Activated CD4-positive, alpha-beta T cell treated with anti-CD3 and anti-CD28 coated beads for 48 hours (primary cell): ENCODE results near the gene NSD2.
"Not testable (repeated sequence)": the region's sequence is repeated elsewhere in the genome, so short reads cannot be mapped to it uniquely, and the experiment has no call there.

Source experiments
- DNase-seq: peaks from one replicate; pipeline ENCODE4 v3.0.0-alpha.2; 2020

The NSD2 gene

DNA sequence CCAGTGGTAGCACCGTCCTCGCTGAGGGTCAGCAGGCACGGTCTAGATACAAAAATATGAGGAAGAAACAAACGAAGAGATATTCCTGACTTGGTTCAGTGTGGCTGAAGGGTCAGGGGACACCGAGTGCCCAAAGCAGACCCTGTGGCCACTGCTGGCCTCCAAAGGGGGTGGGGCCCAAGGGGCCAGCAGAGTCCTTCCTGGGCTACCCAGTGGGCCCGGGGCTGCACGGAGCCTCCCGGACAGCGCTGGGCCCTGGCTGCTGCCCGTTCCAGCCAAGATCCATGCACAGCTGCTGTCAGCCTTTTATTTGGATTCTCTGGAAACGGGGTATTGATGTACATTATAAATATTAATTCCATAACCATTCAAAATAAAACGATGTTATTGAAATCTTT, 117.1 kb downstream of the NSD2 start:
- no peak for DNase-seq

- no peak for DNase-seq
Observed at GRCh38 chr4:1989533-1990347, 118.5 kb downstream of the NSD2 start.

GRCh38 chr4:1990348-1990645, 119.1 kb downstream of the NSD2 start:
- DNase-seq = no peak

DNA sequence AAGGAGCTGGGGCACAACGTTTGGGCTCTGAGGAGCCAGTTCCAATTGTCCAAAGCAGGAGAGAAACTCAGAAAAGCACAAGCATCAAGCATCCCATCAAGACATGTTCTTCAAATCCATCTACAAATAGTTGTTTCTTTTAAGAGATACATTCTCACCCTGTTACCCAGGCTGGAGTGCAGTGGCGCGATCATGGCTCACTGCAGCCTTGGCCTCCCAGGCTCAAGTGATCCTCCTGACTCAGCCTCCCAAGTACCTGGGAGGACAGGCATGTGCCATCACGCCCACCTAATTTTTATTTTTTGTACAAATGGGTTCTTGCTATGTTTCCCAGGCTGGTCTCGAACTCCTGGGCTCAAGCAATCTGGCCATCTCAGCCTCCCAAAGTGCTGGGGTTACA, 119.5 kb downstream of the NSD2 start:
- DNase-seq = no peak

DNA sequence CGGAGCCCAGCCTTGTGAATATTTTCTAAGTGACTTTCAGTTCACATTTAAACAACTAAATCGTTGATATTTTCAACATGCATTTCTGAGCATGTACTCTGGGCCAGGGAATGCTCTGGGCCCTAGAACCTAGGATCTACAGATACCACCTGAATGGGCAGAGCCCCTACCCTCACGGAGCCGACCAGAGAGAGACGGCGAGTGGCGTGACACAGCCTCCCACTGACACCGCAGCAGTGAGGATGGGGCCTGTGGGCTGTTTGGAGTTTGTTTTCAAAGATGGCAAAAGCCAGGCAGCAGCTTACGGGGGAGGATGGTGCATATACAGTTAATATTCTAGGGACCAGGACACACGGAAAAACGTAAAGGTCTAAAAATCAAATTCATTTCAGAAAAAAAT, 119.9 kb downstream of the NSD2 start:
- DNase-seq = no peak

DNA sequence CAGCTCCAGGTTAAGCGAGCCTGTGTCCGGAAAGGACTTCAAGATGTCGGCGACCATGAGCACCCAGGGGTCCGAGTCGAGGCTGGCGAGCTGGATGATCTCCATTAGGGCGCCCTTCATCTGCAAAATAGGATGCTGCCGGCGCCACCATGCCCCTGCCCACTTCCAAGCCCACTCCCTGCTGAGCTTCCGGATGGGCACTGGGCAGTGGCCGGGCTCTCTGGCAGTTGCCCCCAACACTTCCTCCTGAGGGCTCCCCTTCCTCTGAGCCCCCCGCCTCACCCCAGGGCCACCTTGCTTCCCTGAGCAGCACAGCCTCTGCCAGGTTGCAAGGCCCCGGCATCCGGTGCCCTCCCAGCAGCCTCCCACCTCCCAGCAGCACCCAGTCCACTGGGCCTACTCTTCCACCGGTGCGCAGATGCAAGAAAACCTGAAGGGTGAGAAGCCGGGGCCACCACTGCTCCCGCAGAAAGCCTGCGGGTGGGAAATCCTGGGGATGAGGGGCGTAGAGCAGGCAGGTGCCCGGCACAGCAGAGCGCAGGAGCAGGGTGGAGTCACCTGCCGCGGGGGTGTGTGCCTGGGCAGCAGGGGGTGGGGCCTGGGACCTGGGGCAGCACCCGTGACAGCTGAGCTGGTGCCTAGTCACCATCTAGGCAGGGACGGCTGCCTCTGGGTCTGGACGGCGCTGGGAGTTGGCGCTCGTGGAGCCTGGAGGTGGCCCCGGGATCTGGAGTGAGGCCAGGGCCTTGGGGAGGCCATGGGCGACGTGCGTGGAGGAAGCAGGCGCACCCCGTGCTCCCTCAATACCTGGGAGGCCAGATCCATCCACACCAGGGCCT, 120.6 kb downstream of the NSD2 start:
- DNase-seq = no peak

DNA sequence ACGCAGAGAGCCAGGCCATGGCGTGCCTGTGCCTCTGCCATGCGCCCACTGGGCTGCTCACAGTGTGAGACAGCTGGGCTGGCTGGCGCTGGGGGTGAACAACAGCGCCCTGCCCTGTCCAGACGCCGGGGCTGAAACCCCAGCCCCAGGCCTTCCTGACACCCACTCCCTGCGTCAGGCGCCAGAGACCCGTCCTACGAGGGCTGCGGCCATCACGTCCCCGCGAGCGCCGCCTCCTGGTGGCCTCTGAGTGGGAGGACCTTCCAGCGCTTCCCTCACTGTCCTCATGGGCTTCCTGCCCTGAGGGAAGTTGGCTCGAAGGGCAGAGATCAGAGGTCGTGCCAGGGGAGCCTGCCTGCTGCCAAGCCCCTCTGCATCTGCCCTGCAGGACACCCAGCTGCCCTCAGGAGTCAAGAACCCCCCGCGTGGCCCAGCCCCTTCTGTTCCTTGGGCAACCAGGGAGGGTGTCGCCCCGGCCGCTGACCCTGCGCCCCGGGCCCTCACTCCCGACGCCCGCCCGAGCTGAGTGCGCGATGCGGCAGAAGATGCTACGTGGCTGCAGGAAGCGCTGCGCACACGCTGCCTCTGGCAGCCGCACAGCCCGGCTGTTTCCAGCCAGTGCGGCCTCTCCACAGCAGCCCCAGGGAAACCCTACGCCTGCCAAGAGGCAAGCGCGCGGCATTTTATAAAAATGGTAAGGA, 121.4 kb downstream of the NSD2 start:
- no peak for DNase-seq

GRCh38 chr4:1993169-1993516, 122.0 kb downstream of the NSD2 start:
- DNase-seq = no peak

GRCh38 chr4:1993718-1994516, 122.7 kb downstream of the NSD2 start:
- not testable (repeated sequence) for DNase-seq

GRCh38 chr4:1994938-1995337, 123.7 kb downstream of the NSD2 start:
- no peak for DNase-seq

DNA sequence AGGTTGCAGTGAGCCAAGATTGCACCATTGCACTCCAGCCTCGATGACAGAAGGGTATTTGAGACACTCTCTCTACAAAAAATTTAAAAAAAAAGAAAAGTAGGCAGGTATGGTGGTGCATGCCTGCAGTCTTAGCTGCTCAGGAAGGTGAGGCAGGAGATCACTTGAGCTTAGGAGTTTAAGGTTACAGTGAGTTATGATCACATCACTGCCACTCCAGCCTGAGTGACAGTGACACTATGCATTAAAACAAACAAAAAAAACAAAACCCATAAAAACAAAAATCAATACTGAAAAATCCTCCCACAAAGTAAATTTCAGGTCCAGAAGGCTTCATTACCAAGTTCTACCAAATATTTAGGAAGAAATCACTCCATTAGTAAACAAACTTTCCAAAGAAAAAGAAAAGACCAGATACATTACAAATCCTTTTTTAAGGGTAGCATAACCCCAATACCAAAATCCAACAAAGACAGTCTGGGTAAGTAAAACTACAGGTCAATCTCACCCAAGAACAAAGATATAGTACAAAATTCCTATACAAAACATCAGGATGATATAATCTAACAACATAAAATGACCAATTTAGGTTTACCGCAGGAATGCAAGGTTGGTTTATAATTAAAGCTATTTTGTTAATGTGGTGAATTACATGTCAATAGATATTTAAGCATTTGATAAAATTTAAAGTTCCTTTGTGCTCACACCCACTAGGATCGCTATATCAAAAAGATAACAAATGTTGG, 125.8 kb downstream of the NSD2 start:
- DNase-seq = no peak

- no peak for DNase-seq
Observed at GRCh38 chr4:1997712-1998111, 126.5 kb downstream of the NSD2 start.

DNA sequence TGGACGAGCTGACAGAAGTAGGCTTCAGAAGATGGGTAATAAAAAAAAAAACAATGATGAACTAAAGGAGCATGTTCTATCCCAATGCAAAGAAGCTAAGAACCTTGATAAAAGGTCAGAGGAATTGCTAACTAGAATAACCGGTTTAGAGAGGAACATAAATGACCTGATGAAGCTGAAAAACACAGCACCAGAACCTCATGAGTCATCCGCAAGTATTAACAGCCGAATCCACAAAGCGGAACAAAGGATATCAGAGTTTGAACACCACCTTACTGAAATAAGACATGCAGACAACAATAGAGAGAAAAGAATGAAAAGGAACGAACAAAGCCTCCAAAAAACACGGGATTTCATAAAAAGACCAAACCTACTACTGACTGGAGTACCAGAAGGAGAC, 127.1 kb downstream of the NSD2 start:
- DNase-seq = no peak

- not testable (repeated sequence) for DNase-seq
Observed at GRCh38 chr4:1999308-1999707, 128.1 kb downstream of the NSD2 start.

DNA sequence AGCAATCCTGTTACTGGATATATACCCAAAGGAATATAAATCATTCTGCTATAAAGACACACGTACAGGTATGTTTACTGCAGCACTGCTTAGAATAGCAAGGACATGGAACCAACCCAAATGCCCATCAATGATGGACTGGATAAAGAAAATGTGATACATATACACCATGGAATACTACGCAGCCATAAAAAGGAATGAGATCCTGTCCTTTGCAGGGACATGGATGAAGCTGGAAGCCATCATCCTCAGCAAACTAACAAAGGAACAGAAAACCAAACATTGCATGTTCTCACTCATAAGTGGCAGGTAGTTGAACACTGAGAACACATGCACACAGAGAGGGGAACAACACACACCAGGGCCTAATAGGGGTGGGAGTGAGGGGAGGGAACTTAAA, 132.2 kb downstream of the NSD2 start:
- not testable (repeated sequence) for DNase-seq

GRCh38 chr4:2006367-2006766, 135.2 kb downstream of the NSD2 start:
- DNase-seq = no peak

DNA sequence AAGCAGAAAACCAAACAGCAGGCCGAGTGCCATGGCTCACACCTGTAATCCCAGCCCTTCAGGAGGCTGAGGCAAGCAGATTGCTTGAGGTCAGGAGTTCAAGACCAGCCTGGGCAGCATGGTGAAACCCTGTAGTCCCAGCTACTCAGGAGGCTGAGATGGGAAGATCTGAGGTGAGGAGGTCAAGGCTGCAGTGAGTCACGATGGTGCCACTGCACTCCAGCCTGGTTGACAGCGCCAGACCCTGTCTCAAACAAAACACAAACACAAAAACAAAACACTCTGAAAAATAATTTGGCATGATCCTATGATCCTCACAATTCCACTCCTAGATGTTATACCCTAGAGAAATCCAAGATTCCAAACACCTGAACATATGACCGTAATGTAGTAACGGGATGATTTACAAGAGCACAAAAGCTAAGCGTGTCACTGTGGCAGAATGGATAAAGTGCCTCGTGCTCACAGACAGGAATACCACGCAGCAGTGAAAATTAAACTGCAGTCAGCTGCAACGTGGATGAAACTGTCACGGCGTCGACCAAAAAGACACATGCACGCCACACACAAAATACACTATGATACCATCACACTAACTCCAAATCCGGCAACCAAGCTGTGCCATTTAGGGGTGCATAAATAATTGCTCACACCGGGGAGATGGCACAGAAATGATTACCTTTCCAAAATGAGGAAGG, 135.9 kb downstream of the NSD2 start:
- no peak for DNase-seq

- DNase-seq = no peak
Observed at GRCh38 chr4:2007804-2008670, 136.8 kb downstream of the NSD2 start.

DNA sequence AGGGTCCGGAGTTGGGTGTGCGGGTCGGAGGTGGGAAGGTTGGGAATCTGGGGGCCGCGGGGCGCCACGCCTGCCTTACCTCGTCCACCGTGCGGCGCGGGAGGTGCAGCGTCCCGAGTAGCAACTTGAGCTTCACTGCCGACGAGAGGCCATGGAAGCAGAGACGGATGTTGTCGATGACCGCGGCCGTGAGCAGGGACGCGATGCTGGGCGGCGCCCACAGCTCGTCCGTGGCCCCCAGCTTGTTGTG, 137.4 kb downstream of the NSD2 start:
- no peak for DNase-seq

DNA sequence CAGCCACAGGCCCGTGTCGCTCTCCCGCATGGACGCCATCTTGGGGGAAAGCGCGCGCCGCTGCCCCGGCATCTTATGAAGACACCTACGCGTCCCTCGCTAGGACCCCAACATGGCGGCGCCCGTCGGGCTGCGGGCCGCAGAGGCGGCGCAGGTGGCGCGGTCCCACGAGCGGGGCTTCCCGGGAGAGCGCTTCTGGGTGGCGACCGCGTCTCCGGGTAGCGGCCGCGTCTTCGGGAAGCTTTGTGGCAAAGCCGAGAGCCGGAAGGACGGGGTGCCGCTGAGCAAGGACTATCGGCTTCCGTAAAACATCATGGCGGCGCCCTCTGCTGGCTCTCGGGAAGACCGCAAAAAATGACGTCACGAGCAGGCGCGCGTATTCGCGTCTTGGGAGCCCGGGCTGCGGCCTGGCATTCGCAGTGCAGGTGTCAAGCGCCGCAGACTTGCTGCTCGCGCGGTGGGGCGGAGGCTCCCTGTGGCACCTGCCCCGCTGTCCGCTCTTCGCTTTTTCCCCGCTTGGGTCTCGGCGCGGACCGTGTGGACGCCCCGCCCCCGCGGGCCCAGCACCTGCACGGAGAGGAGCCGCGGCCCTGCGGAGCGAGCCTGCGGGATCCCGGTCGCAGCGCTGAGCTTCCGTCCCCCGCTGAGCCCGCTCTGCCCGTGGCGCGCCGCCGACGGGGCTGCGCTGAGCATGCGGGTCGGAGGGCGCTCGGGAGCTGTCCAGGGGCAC, 137.9 kb downstream of the NSD2 start, which contains the start of gene NELFA:
NELFA (minus strand) TSS at position 54 of the 730 bp plus-strand sequence; CDS start at position 39, 15 bp downstream.
- DNase-seq = peak; percentile 97
